Activated CD8-positive, alpha-beta memory T cell treated with anti-CD3 and anti-CD28 coated beads, Interleukin-2, amount 50 U/mL, for 4 hours (primary cell): ENCODE results near the gene HSCB.
"Not testable (repeated sequence)": the region's sequence is repeated elsewhere in the genome, so short reads cannot be mapped to it uniquely, and the experiment has no call there.

Source experiments
- DNase-seq: peaks from one replicate; pipeline ENCODE4 v3.0.0-alpha.2; 2020

Gene HSCB

GRCh38 chr22:28792491-28793383 lies 50.9 kb downstream of the HSCB start:
- DNase-seq, result no peak

DNA sequence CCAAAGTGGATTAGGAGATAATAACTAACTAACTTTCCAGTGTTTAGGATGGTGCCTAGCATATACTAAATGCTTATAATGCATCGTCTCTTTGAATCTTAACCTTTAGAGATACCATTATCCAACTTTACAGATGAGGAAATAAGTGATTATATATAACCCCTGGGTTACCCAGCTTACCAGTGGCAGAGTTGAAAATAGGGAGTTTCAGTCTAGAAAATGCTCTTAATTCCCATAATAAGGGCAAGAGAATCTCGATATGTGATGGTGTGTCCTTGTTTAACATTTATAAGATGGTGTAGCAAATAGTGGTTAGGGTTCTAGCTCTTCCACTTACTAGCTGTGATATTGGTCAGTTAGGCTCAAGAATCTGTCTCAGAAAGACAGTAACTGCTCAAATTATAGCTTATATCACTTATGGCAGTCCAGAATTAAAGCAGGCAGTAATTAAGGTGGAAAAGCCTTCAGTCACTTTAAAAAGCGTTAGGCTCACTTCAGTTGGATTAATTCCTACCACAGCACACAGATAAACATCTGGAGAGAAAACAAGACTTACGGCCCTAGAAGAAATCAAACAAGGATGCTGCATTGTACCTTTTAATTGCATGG lies 52.2 kb downstream of the HSCB start:
- no peak for DNase-seq

DNA sequence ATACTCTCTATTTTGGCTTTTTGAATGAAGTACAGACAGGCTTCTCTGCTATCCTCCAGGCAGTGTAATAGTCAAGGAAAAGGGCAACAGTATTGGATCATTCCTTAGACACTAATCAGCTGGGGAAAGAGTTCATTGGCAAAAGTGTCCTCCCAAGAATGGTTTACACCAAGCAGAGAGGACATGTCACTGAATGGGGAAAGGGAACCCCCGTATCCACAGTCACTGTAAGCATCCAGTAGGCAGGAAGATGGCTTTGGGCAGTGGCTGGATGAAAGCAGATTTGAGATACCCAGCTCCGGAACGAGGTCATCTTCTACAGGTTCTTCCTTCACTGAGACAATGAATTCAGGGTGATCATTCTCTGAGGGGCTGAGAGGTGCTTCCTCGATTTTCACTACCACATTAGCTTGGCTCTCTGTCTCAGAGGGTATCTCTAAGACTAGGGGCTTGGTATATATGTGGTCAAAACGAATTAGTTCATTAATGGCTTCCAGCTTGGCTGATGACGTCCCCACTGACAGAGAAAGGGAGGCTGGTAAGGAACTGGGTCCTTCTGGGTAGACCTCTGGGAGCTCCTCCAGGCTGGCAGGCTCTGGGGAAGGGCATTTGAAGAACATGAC lies 53.3 kb downstream of the HSCB start:
- no peak for DNase-seq

DNA sequence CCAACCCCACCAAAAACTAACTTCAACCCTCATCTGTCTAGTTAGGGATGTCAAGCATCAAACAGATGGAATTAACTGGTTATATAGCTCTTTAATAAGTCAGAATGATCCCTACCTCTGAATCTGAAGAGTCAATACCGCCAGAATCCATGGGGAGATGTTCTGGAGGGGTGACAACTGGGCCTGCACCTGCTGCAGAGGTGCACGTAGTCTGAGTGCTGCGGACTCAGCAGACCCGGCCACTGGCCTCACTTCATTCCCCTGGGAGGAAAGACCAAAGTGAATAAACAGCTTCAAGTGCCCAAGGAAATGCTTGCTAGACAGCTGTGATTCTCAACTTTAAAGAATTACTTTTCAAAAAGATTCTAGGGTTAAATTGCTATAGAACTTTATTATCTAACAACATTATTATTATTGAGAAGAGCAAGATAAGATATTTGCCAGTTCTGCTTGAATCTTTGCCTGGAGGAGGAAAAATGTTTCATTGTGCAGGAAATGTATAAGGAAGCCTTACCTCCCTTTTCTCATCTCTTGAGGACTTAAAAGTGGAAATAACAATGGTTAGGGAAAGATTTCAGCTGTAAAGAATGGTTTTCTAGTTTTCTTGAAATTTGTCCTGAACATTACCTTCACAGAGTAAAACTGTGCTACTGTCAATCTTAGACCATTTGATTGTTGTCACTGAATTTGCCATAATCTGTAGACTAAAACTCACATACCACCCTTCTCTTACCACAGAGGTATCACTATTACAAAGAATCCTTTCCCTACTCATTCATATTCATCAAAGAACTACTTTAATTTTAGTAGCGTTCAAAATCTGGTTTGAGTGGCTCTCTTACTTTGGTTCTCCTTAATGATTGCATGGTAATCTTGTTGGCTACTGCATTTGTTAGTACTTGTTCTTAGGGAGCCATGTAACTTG lies 54.4 kb downstream of the HSCB start:
- DNase-seq, result no peak

DNA sequence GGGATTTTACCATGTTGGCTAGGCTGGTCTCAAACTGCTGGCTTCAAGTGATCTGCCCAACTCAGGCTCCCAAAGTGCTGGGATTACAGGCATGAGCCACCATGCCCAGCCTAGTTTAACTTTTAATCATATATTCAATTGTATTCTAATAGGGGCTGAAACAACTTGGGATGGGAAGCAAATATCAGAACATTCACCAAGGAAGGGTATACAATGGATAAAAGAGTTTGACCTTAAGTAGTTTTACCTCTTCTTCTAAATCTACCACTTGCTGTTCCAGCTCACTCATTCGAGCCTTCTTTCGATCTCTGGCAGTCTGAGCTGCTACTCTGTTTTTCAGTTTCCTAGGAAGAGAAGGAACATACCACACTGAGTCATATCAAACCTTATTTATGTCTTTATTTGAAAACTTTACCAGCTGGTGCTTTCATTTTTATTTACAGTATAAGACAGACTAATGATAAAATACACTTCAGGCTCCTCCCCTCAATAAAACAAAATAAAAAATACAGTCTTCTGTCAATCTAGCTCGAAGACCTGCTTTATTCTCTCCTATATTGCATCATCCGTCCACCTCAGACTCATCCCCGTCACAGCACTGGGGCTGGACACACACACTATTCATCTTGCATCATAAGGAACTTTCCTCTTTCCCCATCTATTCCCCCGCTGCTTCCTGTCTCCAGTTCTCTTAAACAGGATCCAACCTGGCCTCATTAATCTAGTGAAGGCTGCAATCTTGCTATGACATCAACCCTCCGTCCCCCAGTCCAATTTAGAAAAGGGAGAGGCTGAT lies 57.2 kb downstream of the HSCB start:
- no peak for DNase-seq

GRCh38 chr22:28799606-28800307 lies 57.9 kb downstream of the HSCB start:
- no peak for DNase-seq

DNA sequence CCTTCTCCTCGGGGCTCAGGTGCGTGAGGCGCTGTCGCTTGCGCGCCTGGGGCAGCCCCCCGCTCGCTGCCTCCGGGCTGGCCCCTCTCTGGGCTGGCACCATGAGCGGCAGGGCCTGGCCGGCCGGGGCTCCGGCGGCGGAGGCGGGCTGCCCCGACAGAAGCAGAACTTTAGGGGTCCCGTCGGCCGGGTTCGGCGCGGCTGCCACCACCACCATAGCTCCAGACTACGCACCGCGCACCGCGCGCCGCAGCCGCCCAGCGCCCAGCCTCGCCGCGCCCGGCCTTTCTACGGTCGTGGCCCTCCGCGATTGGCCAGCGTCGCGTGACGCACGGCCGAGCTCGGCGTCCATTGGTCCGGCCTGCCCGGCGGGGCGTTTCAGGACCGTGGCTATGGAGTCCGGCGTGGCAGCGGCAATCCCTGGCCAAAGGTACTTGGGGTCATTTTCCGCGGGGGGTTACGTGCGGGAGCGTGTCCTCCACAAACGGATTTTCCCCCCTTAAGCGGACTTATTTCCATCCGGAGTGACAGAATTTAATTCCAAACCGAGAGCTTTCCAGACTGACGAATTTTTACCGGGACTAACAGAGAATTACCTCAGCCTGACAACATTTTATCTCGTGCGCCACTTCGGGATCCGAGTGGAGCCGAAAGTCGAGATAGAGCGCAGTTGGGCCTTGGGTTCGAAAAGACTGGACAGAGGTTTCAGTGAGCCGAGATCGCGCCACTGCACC lies 58.6 kb downstream of the HSCB start, which contains the start of gene XBP1:
TSS of gene XBP1 (minus strand) at position 262 of the 734 bp plus-strand sequence.
- peak; percentile 88 for DNase-seq

GRCh38 chr22:28801845-28802594 lies 60.2 kb downstream of the HSCB start:
- no peak for DNase-seq

DNA sequence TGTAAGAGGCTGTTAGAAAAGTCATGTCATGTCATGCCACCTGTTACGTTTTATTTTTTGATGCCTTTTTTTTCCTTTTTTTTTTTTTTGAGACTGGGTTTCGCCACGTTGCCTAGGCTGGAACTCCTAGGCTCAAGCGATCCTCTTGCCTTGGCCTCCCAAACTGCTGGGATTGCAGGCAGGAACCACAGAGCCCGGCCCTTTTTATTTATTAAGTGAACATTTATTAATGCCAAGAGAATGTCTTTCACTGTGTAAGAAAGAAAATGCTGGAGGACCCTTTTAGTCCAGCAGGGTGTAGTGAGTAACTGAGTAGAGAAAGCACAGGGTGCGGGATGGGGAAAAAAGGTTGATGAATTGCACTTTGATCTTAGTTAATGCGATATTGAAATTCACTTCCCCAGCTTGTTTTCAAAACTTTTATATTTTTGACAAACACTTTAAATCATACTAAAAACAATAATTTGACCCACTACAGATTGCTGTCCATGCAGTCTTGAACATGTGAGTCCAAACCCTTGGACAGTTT lies 60.8 kb downstream of the HSCB start:
- DNase-seq, result no peak

DNA sequence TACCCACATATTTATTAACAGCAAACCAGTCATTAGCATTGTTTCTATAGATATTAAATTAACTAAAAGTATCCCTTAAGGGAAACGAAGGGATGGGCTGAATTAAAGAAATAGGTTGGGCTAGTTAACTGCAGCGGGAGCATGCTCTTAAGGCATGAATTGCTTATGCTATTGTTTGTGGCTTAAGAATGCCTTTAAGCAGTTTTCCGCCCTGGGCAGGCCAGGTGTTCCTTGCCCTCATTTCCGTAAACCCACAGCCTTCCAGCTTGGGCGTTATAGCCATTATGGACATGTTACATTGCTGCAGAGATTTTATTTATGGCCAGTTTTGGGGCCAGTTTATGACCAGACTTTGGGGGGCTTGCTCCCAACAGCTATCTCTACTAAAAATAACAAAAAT lies 63.6 kb downstream of the HSCB start:
- not testable (repeated sequence) for DNase-seq
